HepG2 (cell line): Measurements from ENCODE around the gene SCP2D1. TPM values are rescaled to one million over a fixed set of nuclear protein-coding genes. Genes with fewer than 3 reads are reported as not detected.

Experiments
- AGO2 ChIP-seq: fragments of 200-400 bp; formaldehyde crosslinking; optimal IDR thresholded peaks from 2 replicates; pipeline ENCODE3; 2017; ENCODE audit warnings: mild to moderate bottlenecking, low read depth, low read length, moderate library complexity
- CCDC6 ChIP-seq: sonication (generic); formaldehyde crosslinking; IDR thresholded peaks from 2 replicates; pipeline ENCODE4 v1.8.1; 2022; ENCODE audit warnings: mild to moderate bottlenecking, missing genetic modification reagents, moderate library complexity
- CHCHD3 ChIP-seq: sonication (generic); formaldehyde crosslinking; IDR thresholded peaks from 2 replicates; pipeline ENCODE4 v1.8.0; 2022; ENCODE audit warnings: mild to moderate bottlenecking, missing genetic modification reagents, moderate library complexity
- CREBL2 ChIP-seq: sonication (generic); formaldehyde crosslinking; IDR thresholded peaks from 2 replicates; pipeline ENCODE4 v1.8.1; 2023; ENCODE audit warnings: missing genetic modification reagents, mild to moderate bottlenecking, borderline replicate concordance
- EED ChIP-seq: sonication (generic); formaldehyde crosslinking; IDR thresholded peaks from 2 replicates; pipeline ENCODE4 v1.5.0; 2020; ENCODE audit warnings: mild to moderate bottlenecking, missing genetic modification reagents
- GPBP1L1 ChIP-seq: sonication (generic); formaldehyde crosslinking; IDR thresholded peaks from 2 replicates; pipeline ENCODE4 v1.5.0; 2020; ENCODE audit warnings: mild to moderate bottlenecking, missing genetic modification reagents
- HOXA7 ChIP-seq: sonication (generic); formaldehyde crosslinking; IDR thresholded peaks from 2 replicates; pipeline ENCODE4 v1.8.1; 2022; ENCODE audit warnings: mild to moderate bottlenecking, missing genetic modification reagents, moderate library complexity
- MAF1 ChIP-seq: sonication (generic); formaldehyde crosslinking; IDR thresholded peaks from 2 replicates; pipeline ENCODE4 v1.5.0; 2020; ENCODE audit warnings: missing genetic modification reagents, borderline replicate concordance
- MXI1 ChIP-seq: IDR thresholded peaks from 3 replicates; pipeline ENCODE4 v1.6.1; 2012; ENCODE audit warnings: low read depth, low read length, inconsistent platforms, borderline replicate concordance
- NFE2L1 ChIP-seq: sonication (generic); formaldehyde crosslinking; IDR thresholded peaks from 2 replicates; pipeline ENCODE4 v1.4.0; 2020; ENCODE audit warnings: missing genetic modification reagents, mild to moderate bottlenecking, borderline replicate concordance
- RAD21 ChIP-seq: fragments of 450-650 bp; formaldehyde crosslinking; IDR thresholded peaks from 2 replicates; pipeline ENCODE4 v1.5.0; 2020; ENCODE audit warnings: mild to moderate bottlenecking
- TCF7L2 ChIP-seq: IDR thresholded peaks from 2 replicates; pipeline ENCODE4 v1.6.1; 2011; ENCODE audit warnings: mild to moderate bottlenecking, low read depth, low read length, moderate library complexity
- THRA ChIP-seq: sonication (generic); formaldehyde crosslinking; IDR thresholded peaks from 2 replicates; pipeline ENCODE4 v1.4.0; 2020; ENCODE audit warnings: missing genetic modification reagents, borderline replicate concordance
- THYN1 ChIP-seq: sonication (generic); formaldehyde crosslinking; IDR thresholded peaks from 2 replicates; pipeline ENCODE4 v1.8.1; 2023; ENCODE audit warnings: low read depth, mild to moderate bottlenecking, moderate library complexity, missing genetic modification reagents, borderline replicate concordance
- ZFP90 ChIP-seq: sonication (generic); formaldehyde crosslinking; IDR thresholded peaks from 2 replicates; pipeline ENCODE4 v1.8.0; 2022; ENCODE audit warnings: missing genetic modification reagents, mild to moderate bottlenecking, inconsistent platforms, borderline replicate concordance
- ZNF34 ChIP-seq: sonication (generic); formaldehyde crosslinking; IDR thresholded peaks from 2 replicates; pipeline ENCODE4 v1.4.0; 2020; ENCODE audit warnings: mild to moderate bottlenecking, missing genetic modification reagents, borderline replicate concordance
- ZNF737 ChIP-seq: sonication (generic); formaldehyde crosslinking; IDR thresholded peaks from 2 replicates; pipeline ENCODE4 v1.5.0; 2020; ENCODE audit warnings: missing genetic modification reagents, mild to moderate bottlenecking, borderline replicate concordance
- polyA plus RNA-seq, 8 experiments: library from polyadenylated mRNA; depleted of rRNA in 3 of 8; stranded (reverse) in 7 of 8; unstranded in 1 of 8; fragments of >200 nt; fragmentation: Illumina TruSeq in 4 of 8; extraction: Trizol in 4 of 8; gene quantifications; 2 replicates each; pipeline versions ENCODE4 v1.2.1 to v1.2.3, GENCODE V29; 2011 to 2016; ENCODE audit warnings: low read depth in 4 of 8, missing spikeins in 1 of 8, mixed read lengths in 1 of 8; ENCODE audit not compliant: insufficient read depth in 1 of 8
- total RNA-seq, 5 experiments: library from RNA; depleted of rRNA; stranded (reverse); fragments of >200 nt; fragmentation: Illumina TruSeq; extraction: Trizol; gene quantifications; 2 replicates each; pipeline ENCODE4 v1.2.3, GENCODE V29; 2016; ENCODE audit warnings: low read depth in 1 of 5
- TF ChIP-seq, protein P1 (sequence below): sonication (generic); formaldehyde crosslinking; IDR thresholded peaks from 2 replicates; pipeline ENCODE4 v1.4.0; 2020; ENCODE audit warnings: low read depth, mild to moderate bottlenecking, missing genetic modification reagents
- TF ChIP-seq, protein P2 (sequence below): fragments of 450-650 bp; IDR thresholded peaks from 2 replicates; pipeline ENCODE4 v1.6.1; 2017; ENCODE audit warnings: mild to moderate bottlenecking
- TF ChIP-seq, protein P3 (sequence below): sonication (generic); formaldehyde crosslinking; IDR thresholded peaks from 2 replicates; pipeline ENCODE4 v1.9.0; 2021; ENCODE audit warnings: missing genetic modification reagents, borderline replicate concordance

The SCP2D1 gene
- total and polyA plus RNA-seq, 2 of the 13 experiments (the other 11 are each of a cell fraction or from before 2014, with no cell fraction given) = not detected

- TF ChIP-seq NFE2L1 = no peak
- TF ChIP-seq THYN1 (CRISPR knock-in tag) = no peak
- peak; percentile 76; the same call in 1 of the 2 replicates for TF ChIP-seq THRA (CRISPR knock-in tag)
- no peak for TF ChIP-seq HOXA7 (CRISPR knock-in tag)
- 0 out of 2 replicates have a peak, but pooled peaks have one; percentile 30 for TF ChIP-seq CCDC6 (CRISPR knock-in tag)
- no peak for TF ChIP-seq CREBL2 (CRISPR knock-in tag)
- no peak for TF ChIP-seq ZNF34 (CRISPR knock-in tag)
- TF ChIP-seq RAD21 (CRISPR knock-in tag) = peak; percentile 77
- TF ChIP-seq MXI1 = peak; percentile 44; the same call in 1 of the 3 replicates
- no peak for TF ChIP-seq GPBP1L1 (CRISPR knock-in tag)
- no peak for TF ChIP-seq CHCHD3 (CRISPR knock-in tag)
- peak; percentile 95 for TF ChIP-seq ZFP90
- no peak for TF ChIP-seq TCF7L2
- TF ChIP-seq ZNF737 = peak; percentile 83
- peak; percentile 98 for TF ChIP-seq EED
- no peak for TF ChIP-seq AGO2
- TF ChIP-seq, protein P1, sequence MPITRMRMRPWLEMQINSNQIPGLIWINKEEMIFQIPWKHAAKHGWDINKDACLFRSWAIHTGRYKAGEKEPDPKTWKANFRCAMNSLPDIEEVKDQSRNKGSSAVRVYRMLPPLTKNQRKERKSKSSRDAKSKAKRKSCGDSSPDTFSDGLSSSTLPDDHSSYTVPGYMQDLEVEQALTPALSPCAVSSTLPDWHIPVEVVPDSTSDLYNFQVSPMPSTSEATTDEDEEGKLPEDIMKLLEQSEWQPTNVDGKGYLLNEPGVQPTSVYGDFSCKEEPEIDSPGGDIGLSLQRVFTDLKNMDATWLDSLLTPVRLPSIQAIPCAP = 0 out of 2 replicates have a peak, but pooled peaks have one; percentile 61
- TF ChIP-seq, protein P2, sequence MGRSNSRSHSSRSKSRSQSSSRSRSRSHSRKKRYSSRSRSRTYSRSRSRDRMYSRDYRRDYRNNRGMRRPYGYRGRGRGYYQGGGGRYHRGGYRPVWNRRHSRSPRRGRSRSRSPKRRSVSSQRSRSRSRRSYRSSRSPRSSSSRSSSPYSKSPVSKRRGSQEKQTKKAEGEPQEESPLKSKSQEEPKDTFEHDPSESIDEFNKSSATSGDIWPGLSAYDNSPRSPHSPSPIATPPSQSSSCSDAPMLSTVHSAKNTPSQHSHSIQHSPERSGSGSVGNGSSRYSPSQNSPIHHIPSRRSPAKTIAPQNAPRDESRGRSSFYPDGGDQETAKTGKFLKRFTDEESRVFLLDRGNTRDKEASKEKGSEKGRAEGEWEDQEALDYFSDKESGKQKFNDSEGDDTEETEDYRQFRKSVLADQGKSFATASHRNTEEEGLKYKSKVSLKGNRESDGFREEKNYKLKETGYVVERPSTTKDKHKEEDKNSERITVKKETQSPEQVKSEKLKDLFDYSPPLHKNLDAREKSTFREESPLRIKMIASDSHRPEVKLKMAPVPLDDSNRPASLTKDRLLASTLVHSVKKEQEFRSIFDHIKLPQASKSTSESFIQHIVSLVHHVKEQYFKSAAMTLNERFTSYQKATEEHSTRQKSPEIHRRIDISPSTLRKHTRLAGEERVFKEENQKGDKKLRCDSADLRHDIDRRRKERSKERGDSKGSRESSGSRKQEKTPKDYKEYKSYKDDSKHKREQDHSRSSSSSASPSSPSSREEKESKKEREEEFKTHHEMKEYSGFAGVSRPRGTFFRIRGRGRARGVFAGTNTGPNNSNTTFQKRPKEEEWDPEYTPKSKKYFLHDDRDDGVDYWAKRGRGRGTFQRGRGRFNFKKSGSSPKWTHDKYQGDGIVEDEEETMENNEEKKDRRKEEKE = no peak
- TF ChIP-seq, protein P3, sequence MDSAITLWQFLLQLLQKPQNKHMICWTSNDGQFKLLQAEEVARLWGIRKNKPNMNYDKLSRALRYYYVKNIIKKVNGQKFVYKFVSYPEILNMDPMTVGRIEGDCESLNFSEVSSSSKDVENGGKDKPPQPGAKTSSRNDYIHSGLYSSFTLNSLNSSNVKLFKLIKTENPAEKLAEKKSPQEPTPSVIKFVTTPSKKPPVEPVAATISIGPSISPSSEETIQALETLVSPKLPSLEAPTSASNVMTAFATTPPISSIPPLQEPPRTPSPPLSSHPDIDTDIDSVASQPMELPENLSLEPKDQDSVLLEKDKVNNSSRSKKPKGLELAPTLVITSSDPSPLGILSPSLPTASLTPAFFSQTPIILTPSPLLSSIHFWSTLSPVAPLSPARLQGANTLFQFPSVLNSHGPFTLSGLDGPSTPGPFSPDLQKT (CRISPR knock-in tag) = no peak; the same call in 1 of the 2 replicates
- TF ChIP-seq MAF1 (CRISPR knock-in tag) = peak; percentile 95; the same call in 1 of the 2 replicates
These were observed 19.8 kb upstream of the SCP2D1 start (continued) for GRCh38 chr20:18793625-18794427.
